GM18498 (cell line): Measurements from ENCODE around the gene ZNF443.
"Not testable (repeated sequence)": the region's sequence is repeated elsewhere in the genome, so short reads cannot be mapped to it uniquely, and the experiment has no call there.

Source experiments
- ATAC-seq: cut with Tn5 transposase; IDR thresholded peaks from one replicate; pipeline ENCODE4 v1.9.1; 2021; ENCODE audit warnings: mild to moderate bottlenecking, moderate library complexity; ENCODE audit not compliant: unreplicated experiment

The ZNF443 gene

GRCh38 chr19:12440541-12441316 is at the start of gene ZNF443:
TSS of gene ZNF443 (minus strand) at chr19:12441021. CDS start at chr19:12440914, 107 bp downstream.
- ATAC-seq: peak; percentile 94

- ATAC-seq: not testable (repeated sequence)
Measured at GRCh38 chr19:12486265-12486783, 45.5 kb upstream of the ZNF443 start.

GRCh38 chr19:12485571-12485970 is 44.8 kb upstream of the ZNF443 start:
- ATAC-seq: no peak

GRCh38 chr19:12485052-12485416 is 44.2 kb upstream of the ZNF443 start:
- ATAC-seq: peak; percentile 27

- ATAC-seq: peak; percentile 96
Measured at GRCh38 chr19:12484371-12485051, 43.7 kb upstream of the ZNF443 start, which contains the start of gene ZNF709. TSS of gene ZNF709 (minus strand) at chr19:12484816. CDS start at chr19:12484657, 159 bp downstream.

- ATAC-seq: no peak
Measured at GRCh38 chr19:12484011-12484370, 43.2 kb upstream of the ZNF443 start.

GRCh38 chr19:12482509-12482886 is 41.7 kb upstream of the ZNF443 start:
- ATAC-seq: no peak

- no peak for ATAC-seq
Measured at GRCh38 chr19:12481781-12482508, 41.1 kb upstream of the ZNF443 start.

GRCh38 chr19:12478234-12478941 is 37.6 kb upstream of the ZNF443 start:
- ATAC-seq: no peak

GRCh38 chr19:12467651-12468050 is 26.8 kb upstream of the ZNF443 start:
- ATAC-seq: not testable (repeated sequence)

GRCh38 chr19:12465211-12465610 is 24.4 kb upstream of the ZNF443 start:
- ATAC-seq: no peak

- no peak for ATAC-seq
Measured at GRCh38 chr19:12464769-12465168, 23.9 kb upstream of the ZNF443 start.

- not testable (repeated sequence) for ATAC-seq
Measured at GRCh38 chr19:12464139-12464538, 23.3 kb upstream of the ZNF443 start.

- ATAC-seq: no peak
Measured at GRCh38 chr19:12453495-12453894, 12.7 kb upstream of the ZNF443 start.

GRCh38 chr19:12450844-12451243 is 10.0 kb upstream of the ZNF443 start:
- ATAC-seq: no peak

GRCh38 chr19:12448808-12449207 is 8.0 kb upstream of the ZNF443 start:
- no peak for ATAC-seq

GRCh38 chr19:12439686-12440540 is 908 bp downstream of the ZNF443 start:
- peak; percentile 31 for ATAC-seq

GRCh38 chr19:12430726-12431299 is 10.0 kb downstream of the ZNF443 start:
- not testable (repeated sequence) for ATAC-seq

GRCh38 chr19:12425888-12426274 is 14.9 kb downstream of the ZNF443 start:
- ATAC-seq: no peak
